ENCODE data around the gene SRRM3.

- TF ChIP-seq, protein P1, sequence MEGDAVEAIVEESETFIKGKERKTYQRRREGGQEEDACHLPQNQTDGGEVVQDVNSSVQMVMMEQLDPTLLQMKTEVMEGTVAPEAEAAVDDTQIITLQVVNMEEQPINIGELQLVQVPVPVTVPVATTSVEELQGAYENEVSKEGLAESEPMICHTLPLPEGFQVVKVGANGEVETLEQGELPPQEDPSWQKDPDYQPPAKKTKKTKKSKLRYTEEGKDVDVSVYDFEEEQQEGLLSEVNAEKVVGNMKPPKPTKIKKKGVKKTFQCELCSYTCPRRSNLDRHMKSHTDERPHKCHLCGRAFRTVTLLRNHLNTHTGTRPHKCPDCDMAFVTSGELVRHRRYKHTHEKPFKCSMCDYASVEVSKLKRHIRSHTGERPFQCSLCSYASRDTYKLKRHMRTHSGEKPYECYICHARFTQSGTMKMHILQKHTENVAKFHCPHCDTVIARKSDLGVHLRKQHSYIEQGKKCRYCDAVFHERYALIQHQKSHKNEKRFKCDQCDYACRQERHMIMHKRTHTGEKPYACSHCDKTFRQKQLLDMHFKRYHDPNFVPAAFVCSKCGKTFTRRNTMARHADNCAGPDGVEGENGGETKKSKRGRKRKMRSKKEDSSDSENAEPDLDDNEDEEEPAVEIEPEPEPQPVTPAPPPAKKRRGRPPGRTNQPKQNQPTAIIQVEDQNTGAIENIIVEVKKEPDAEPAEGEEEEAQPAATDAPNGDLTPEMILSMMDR (conservative IDR thresholded peaks at IDR 0.05; ENCODE audit: low read depth in 2 of 2): no peak
- no peak for TF ChIP-seq STAT1 (IDR thresholded peaks at IDR 0.05; ENCODE audit: unreplicated experiment)
- TF ChIP-seq POLR2AphosphoS5 (IDR thresholded peaks at IDR 0.05; ENCODE audit: low read depth): no peak
- TF ChIP-seq JUNB (IDR thresholded peaks at IDR 0.05; ENCODE audit: unreplicated experiment): no peak
- no peak for TF ChIP-seq EZH2 (IDR thresholded peaks at IDR 0.05; ENCODE audit: low read depth, unreplicated experiment)
- no peak for TF ChIP-seq EZH2phosphoT487 (IDR thresholded peaks at IDR 0.05; ENCODE audit: unreplicated experiment)
- no peak for TF ChIP-seq REST (IDR thresholded peaks at IDR 0.05; ENCODE audit: unreplicated experiment)
Observed at GRCh38 chr7:76325811-76326210, 124.1 kb downstream of the SRRM3 start.

All from GM23338 (cell line).